GM04503 (cell line): ENCODE data around the gene PPARA.
"Not testable (repeated sequence)": the region's sequence is repeated elsewhere in the genome, so short reads cannot be mapped to it uniquely, and the experiment has no call there.

Experiments used
- DNase-seq: peaks from one replicate; pipeline ENCODE4 v3.0.0-alpha.2; 2012; ENCODE audit warnings: low read depth

The PPARA gene

DNA sequence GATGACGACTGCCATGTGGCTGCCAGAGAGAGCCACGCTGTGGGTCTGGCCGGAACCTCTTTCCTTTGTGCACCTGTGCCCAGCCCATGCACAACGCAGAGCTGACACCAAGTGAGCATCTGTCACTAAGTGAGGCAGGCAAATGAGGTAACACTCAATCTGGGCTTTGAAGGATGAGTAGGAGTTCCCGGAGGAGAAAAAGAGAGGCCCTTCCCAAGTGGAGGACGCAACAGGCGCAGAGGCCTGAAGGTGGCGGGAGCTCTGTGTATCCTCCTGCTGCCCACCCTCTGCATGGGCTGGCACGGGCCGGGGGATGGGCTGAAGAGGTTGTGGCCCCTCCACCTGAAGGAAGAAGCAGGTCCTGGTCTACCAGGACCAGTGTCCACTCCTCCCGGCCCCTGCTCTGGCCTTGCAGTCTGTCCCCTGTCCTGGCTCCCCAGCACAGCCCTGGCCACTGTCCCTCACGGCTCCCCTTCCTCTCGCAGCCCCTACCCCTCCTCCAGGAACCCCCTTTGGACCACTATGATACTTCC, 23.4 kb upstream of the PPARA start:
- DNase-seq: no peak

DNA sequence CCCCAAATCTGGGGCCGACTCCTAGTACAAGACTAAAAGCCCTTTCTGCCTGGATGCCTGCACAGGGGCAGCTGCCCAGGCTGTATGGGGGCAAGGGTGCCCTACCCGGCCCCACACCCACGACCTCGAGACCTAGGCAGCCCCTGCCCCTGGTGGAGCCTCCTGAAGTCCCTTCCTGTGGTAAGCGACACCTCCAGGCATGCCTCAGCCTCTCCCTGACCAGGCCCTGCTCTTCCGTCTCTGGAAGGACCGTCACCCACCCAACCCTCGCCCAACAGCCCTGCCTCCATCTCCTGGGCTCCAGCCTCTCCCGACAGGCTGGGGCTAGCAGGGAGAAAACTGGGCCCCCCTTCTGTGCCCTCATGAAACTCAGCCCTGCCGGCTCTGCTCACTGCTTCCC, 22.8 kb upstream of the PPARA start:
- no peak for DNase-seq

GRCh38 chr22:46128606-46129005, 21.7 kb upstream of the PPARA start:
- no peak for DNase-seq

DNA sequence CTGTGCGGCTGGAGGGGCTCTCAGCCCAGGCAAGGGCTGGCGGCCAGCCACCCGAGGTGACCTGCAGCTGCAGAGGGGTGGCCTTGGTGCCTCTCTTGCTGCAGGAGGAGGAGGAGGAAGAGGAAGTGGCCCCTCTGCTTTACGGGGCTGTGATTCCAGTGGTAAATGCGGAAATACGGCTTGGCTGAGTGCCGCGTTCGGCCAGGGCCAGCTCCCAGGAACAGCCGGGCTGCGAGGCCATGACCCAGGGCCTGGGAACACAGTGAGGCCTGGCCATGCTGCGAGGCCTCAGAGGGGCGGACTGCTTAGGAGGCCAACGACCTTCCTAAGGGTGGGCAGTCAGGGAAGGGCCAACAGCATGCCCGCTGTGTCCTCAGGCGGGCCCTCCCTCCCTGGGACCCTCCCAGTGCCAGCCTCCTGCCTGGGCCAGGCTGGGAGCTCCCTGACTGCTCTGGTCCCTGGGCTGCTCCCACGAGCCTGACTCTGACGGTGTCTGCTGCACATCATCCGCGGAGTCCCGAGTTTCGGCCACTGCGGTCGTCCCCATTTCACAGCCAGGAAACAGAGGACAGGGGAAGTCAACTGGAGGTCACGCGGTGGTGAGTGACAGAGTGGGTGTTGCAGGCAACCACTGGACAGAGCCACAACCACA, 20.8 kb upstream of the PPARA start:
- DNase-seq: no peak

- DNase-seq: no peak
Measured at GRCh38 chr22:46131151-46131587, 19.2 kb upstream of the PPARA start.

DNA sequence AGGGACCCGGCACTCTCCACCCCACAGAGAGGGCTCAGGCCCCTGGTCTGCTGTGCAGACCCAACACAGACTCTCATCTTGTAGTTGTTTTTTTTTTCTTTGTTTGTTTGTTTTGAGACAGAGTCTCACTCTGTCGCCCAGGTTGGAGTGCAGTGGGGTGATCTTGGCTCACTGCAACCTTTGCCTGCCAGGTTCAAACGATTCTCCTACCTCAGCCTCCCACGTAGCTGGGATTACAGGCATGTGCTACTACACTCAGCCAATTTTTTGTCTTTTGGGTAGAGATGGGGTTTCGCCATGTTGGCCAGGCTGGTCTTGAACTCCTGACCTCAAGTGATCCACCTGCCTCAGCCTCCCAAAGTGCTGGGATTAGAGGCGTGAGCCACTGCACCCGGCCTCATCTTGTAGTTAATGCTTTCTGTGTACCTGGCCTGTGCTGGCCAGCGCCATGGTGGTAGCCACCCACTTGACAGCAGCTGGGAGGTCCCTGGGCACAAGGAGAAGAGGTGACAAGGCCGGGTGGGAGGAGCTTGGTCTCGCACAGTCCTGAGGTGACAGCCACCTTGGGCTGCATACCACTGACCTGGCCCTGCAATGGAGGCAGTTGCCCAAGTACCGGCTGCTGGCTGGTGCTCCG, 18.0 kb upstream of the PPARA start:
- DNase-seq: not testable (repeated sequence)

DNA sequence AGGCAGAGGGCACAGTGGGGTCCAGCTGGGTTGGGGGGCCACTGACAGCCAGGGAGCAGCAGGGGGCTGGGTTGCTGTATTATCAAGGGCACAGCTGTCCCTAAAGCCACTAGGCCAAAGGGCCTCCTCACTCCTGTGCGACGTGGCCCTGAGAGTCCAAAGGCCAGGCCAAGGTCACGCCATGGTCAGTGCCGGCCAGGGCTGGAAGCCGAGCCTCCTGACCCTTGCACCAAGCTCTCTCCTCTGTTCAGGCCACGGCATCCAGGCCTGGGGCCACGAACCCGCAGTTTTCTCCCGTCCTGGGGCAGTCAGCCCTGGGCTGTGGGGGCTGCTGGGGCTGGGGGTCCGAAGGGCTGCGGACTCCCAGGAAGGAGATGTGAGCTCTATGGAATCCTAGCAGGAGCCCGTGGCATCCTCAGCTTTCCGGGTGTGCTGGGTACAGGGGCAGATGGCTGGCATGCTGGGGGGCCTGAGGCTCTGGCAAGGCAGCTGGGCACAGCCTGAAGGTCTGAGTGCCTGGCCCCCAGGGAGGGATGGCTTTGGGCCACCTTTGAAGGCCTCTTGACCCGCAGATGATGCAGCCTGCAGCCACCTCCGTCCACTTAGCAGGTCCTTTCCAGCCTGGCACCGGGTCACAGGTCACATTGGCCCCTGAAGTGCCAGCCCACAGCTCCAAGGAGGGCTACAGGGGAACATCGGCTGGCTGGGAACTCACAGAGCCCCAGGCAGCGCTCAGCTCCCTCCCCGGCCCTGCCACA, 17.3 kb upstream of the PPARA start:
- no peak for DNase-seq

DNA sequence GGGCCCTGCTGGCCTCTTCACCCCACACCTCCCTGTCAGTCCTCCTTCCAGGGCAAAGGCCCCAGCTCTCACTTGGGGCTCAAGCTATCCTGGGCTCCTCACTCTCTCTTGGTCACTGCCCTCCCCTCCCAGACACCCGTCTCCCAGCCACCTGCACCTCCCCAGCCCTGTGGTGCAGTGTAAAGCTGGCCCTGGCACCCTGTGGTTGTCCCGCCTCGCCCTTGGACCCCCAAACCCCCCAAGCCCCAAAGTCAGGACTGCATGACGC, 16.8 kb upstream of the PPARA start:
- no peak for DNase-seq

GRCh38 chr22:46134111-46134705, 16.1 kb upstream of the PPARA start:
- DNase-seq: no peak

DNA sequence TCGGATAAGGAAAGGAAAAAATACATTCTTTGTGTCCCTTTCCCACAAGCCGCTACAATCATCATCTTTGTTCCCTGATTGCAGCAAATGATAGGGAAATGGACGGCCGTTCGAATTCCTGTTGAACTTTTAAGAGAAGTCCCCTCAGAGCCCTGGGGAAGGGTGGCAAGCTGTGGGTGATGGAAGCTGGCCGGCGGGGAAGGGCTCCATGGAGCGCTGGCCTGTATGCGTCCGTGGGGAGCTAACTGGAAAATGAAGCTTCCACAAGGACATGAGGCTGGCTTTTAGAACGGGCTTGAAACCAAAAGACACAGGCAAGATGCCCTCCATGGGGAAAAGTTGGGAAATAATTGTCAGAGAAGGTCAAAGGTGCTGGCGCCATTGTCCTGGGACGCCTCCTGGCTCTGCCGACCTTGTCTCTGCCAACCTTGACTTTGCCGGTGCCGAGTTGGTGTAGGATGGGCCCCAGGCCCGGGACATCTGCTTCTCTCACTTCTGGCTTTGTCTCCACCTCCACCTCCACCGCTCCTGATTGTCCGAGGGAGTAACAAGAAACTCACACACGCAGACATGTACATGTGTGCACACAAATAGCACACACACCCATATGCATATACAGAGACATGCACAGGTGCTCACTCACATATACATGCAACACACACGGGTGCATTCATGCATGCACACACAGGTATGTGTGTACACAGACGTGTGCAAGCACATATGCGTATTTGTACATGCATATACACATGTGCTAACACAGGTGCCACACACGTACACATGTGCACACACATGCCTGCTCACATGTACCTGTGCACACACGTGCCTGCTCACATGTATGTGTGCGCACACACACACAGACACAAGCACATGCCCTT, 14.5 kb upstream of the PPARA start:
- DNase-seq: no peak

- DNase-seq: no peak
Measured at GRCh38 chr22:46136486-46137217, 13.7 kb upstream of the PPARA start.

- DNase-seq: no peak
Measured at GRCh38 chr22:46137218-46137766, 13.0 kb upstream of the PPARA start.

GRCh38 chr22:46138058-46138797, 12.1 kb upstream of the PPARA start:
- no peak for DNase-seq

- not testable (repeated sequence) for DNase-seq
Measured at GRCh38 chr22:46139417-46139816, 10.9 kb upstream of the PPARA start.

- no peak for DNase-seq
Measured at GRCh38 chr22:46139895-46140350, 10.4 kb upstream of the PPARA start.

DNA sequence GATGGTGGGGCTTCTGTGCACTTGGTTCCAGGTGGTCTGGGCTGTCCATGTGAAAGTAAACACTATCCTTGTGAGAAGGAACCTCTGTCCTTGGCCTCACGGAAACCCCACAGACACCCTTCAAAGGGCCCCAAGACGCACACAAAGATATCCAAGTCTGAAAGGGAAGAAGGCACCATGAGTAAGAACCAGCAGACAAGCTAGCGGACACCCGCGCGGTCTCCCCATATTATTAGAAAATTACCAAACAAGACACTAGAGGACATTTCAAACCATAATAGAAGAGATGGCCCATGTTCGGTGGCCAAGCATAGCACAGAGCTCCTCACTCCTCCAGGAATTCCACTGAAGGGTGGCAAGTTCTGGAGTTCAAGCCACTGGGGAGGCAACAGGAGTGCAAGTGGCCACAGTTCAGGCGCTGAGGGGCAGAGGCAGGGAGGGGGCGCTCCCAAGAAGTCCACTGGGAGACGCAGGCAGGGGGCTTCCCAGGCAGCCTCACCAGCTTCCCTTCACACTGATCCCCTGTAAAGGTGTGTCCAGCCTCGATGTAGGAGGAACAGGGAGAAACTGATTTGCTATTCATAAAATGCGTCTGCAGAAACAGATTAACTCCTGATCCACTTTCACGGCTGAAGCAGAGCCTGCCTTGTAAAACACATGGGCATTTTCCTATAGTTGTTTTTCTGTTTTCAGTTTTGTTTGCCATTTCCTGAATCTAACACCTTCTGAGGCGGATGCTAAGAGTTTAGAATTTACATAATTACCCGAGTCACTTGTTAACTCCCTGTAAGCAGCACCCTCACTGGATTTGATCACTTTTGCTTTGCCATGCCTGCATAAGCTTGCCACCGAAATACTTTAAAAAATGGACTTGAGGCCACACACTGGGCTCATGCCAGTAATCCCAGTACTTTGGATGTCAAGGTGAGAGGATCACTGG, 9.1 kb upstream of the PPARA start:
- no peak for DNase-seq

DNA sequence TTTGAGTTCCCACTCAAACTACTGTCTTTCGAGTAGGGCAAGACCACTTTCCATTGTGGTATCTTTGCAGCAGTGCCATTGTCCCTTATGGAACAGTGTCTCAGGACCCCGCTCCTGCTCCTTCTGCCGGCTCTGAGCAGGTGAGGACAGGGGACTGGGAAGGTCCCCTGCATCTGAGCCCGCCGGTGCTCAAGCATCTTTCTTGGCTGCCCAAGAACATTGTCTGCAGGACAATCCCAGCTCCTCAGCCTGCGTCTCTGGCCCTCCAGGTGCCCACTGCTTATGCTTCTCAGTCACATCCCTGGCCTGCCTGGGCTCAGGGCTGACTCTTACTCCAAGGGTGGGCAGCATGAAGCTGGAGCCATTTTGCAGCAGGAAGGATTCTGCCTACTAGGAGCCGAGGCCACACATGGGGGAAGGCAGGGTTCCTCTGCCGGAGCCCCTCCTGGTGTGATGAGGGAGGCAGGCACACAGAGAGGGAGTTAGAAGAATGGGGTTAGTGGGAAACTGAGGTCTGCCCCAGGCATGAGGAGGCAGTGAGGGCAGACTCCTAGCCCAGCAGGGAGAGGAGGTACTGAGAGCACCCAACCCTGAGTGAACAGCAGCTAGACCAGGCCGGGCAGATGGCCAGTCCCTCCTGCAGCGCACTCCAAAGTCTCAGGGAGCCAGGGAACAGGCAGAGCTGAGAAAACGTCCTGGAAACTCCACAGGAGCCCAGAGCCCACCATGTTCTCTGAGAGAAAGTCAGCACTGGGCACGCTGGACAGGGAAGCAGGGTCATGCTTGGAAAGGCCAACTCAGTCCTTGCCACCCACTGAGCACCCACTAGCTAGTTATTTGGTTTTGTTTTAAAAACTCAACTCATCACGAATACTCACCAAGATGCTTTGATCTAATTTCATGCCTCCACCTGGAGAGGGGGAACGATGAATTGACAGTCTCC, 7.5 kb upstream of the PPARA start:
- DNase-seq: no peak
